Measurements from ENCODE around the gene DDX20. TPM values are rescaled to one million over a fixed set of nuclear protein-coding genes. Genes with fewer than 3 reads are reported as not detected.

Gene DDX20
- 10 to 100 TPM; 16.8 to 24.4 (median 21.5) TPM for total RNA-seq

- no peak for TF ChIP-seq CTCF (IDR thresholded peaks at IDR 0.05; ENCODE audit: low read depth)
Measured at GRCh38 chr1:111755331-111756123, at the start of gene DDX20. DDX20 (plus strand) TSS chr1:111755901; CDS start chr1:111755925, 24 bp downstream.

GRCh38 chr1:111706921-111707320 lies 48.8 kb upstream of the DDX20 start:
- no peak for TF ChIP-seq CTCF (IDR thresholded peaks at IDR 0.05; ENCODE audit: low read depth)

GRCh38 chr1:111707906-111708305 lies 47.8 kb upstream of the DDX20 start:
- TF ChIP-seq CTCF (IDR thresholded peaks at IDR 0.05; ENCODE audit: low read depth), result no peak

- no peak for TF ChIP-seq CTCF (IDR thresholded peaks at IDR 0.05; ENCODE audit: low read depth)
Measured at GRCh38 chr1:111709986-111710385, 45.7 kb upstream of the DDX20 start.

- TF ChIP-seq CTCF (IDR thresholded peaks at IDR 0.05; ENCODE audit: low read depth), result no peak
Measured at GRCh38 chr1:111716333-111716732, 39.4 kb upstream of the DDX20 start.

- no peak for TF ChIP-seq CTCF (IDR thresholded peaks at IDR 0.05; ENCODE audit: low read depth)
Measured at GRCh38 chr1:111717450-111717849, 38.3 kb upstream of the DDX20 start.

- no peak for TF ChIP-seq CTCF (IDR thresholded peaks at IDR 0.05; ENCODE audit: low read depth)
Measured at GRCh38 chr1:111719135-111719534, 36.6 kb upstream of the DDX20 start.

Data from subcutaneous adipose tissue (tissue), 4 donors.